C4-2B (cell line): ENCODE data around the gene FREM1.

Experiments used
- ZFX ChIP-seq: fragments of 450-650 bp; IDR thresholded peaks from 2 replicates; pipeline ENCODE4 v1.6.1; 2017
- TF ChIP-seq, protein P1 (sequence below): fragments of 450-650 bp; conservative IDR thresholded peaks from 2 replicates; pipeline ENCODE4 v1.5.1; 2017; ENCODE audit warnings: mild to moderate bottlenecking

DNA sequence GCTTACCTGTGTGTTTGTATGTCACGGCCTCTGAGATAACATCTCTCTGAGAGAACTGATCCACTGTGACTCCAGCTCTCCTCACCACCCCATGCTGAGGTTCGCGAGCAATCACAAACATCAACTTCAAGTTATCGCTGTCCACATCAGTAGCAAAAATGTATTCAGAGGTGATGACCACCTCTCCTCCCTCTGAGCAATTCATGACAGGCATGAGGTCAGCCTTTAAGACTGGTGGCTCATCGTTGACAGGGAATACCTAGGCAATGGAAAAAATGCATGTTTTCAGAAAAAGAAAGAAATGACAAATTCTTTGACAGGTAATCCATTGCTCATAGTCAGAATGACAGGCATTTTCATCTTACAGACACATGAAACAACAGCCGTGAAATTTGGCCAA, 97.4 kb downstream of the FREM1 start:
- TF ChIP-seq, protein P1, sequence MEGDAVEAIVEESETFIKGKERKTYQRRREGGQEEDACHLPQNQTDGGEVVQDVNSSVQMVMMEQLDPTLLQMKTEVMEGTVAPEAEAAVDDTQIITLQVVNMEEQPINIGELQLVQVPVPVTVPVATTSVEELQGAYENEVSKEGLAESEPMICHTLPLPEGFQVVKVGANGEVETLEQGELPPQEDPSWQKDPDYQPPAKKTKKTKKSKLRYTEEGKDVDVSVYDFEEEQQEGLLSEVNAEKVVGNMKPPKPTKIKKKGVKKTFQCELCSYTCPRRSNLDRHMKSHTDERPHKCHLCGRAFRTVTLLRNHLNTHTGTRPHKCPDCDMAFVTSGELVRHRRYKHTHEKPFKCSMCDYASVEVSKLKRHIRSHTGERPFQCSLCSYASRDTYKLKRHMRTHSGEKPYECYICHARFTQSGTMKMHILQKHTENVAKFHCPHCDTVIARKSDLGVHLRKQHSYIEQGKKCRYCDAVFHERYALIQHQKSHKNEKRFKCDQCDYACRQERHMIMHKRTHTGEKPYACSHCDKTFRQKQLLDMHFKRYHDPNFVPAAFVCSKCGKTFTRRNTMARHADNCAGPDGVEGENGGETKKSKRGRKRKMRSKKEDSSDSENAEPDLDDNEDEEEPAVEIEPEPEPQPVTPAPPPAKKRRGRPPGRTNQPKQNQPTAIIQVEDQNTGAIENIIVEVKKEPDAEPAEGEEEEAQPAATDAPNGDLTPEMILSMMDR, result no peak
- TF ChIP-seq ZFX, result no peak
